ENCODE data around the gene LINGO4.
A peak's percentile ranks its signal among the peaks of the same experiment; 100 is the strongest.
"Not testable (repeated sequence)": the region's sequence is repeated elsewhere in the genome, so short reads cannot be mapped to it uniquely, and the experiment has no call there.

LINGO4 gene

DNA sequence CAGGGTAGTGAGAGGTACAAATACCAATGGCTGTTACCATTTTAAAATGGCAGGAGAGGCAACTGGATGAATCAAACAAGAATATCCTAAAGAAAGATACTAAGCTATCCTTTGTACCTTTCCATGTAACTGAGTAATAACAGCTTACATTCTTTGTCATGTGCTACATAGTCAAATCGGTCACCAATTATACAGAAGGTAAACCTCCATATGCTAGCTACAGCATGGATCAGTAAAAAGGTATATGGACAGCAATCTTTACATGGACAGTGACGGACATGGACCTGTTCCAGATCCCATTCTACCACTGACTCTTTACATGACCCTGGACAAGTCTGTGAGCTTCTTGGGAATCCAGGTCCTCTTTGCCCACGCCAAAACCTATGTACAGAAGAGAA, 28.6 kb downstream of the LINGO4 start:
- no peak for DNase-seq

DNA sequence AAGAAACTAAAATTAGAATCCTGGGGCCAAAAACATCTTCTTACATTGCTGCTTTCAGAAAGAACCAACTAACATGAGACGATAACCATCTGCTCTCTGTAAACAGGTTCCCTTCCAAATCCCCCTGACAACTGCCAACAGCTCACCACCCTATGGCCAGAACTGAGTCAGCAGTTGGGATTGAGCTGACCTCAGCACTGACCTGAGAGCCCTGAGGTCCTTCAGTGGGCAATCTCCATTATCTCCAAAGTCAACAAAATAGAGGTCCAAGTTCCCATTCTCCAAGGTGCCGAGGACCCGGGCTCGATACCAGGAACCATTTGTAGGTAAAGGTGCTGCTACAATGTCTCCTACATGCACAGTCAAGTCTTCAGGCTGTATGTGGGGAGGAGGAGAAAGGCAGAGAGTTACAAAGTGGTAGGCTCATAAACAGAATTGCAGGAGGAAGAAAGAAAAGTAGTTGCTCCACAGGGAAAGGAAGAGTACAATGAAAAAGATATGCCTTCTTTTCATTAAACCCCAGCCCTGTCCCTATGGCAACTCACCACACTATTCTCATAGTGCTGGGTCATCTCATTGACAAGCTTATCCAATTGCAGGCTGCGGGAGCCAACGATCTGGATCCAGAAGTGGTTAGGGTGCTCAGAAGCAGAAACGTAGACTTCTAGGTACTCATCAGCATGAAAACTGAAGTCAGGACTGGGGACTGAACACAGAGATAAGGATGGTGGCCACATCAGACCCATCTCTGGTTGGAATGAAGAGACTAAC, 29.1 kb downstream of the LINGO4 start:
- no peak for DNase-seq

DNA sequence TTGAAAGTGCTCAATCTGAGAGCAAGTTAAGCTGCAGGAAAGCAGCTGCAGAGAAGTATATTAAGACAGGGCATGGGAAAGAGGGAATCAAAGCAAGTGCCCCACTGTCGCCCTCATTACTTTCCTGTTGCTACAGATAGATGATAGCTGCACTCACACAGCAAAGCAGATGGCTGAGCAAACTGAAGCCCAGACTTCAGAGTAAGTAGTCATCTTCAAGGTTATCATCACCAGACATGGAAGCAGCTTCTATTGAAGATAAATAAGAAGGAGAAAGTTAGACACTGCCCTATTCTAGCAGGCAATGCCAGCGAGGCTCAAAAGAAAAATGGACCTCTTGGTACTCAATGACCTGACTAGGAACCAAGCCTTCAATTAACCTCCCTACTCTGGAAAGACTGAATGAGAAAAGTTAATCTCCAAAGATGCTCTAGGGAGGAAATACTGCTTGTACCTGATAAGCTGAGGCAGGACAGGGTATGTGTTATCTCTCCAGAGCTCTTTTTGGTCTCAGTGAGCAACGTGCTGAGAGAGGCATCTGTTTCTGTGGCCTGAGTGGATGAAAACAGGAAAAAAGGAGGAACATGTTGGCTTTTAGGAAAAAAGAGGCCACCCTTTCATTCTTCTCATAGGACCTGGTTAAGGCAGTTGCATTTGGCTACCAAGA, 30.8 kb downstream of the LINGO4 start:
- DNase-seq = no peak

GRCh38 chr1:151773702-151774101, 31.5 kb downstream of the LINGO4 start:
- DNase-seq = no peak

GRCh38 chr1:151769270-151769669, 35.9 kb downstream of the LINGO4 start:
- not testable (repeated sequence) for DNase-seq

- DNase-seq = not testable (repeated sequence)
Measured at GRCh38 chr1:151768351-151769066, 36.7 kb downstream of the LINGO4 start.

DNA sequence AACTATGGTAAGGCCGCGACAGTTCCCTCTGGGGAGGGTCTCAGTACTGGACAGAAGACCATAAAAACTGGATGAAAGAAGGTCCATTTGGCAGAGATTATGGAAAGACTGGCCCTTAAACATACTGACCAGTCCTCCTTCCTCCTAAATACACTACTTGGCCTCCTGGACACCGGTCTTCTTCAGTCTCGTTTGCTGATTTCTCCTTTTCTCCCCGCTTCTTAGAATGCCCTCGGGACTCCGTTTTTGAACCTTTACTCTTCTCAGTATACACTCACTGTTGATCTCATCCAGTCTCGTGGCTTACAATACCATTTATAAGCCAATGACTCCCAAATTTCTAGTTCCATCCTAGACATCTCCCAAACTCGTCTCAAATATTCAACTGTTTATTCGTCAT, 41.2 kb downstream of the LINGO4 start:
- no peak for DNase-seq

DNA sequence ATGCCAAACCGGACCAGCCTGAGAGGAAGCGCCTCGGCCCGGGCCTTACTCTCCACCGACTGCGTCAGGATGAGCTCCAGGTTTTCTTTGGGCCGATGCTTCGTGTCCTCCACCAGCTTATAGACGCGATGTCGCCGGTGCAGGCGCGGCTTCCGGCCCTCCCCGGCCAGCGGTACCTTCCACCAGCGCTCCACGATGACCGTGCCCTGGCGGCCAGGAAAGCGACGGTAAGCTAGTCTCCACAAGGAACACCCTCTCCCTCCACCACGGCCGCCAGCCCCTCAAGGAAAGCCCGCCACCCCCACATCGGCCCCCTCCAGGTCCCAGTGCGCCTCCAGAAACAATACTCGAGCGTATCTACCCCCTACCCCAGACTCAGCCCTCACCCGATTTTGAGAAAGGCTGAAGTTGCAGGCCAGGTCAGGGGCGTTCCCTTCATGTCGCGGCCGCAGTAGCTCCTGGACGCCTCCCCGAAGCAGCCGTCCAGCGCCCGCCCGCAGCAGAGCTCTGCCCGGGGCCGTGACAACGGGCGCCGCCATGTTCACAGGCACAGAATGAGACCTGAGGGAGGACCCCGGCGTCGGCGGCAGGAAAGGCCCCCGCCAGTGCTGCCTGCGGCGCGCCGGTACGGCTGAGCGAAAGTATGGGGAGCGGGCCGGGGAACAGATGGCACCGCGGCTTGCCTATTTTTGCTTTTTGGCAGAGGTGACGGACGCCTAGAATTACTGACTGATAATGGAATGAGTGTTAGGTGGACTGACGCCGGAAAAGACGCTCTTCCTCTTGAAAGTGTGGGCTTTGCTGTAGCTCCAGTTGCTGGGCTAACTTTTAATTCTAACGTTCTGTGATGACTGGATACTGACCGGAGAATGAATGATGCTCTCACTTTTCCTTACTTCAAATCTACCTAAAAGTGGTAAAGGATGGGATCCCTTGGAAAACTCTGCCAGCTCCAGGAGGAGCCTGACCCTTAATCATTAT, 42.0 kb downstream of the LINGO4 start, which contains the start of gene MRPL9:
TSS of gene MRPL9 (minus strand) at position 556 of the 981 bp plus-strand sequence. CDS start at position 539, 17 bp downstream.
- DNase-seq = peak; percentile 92

DNA sequence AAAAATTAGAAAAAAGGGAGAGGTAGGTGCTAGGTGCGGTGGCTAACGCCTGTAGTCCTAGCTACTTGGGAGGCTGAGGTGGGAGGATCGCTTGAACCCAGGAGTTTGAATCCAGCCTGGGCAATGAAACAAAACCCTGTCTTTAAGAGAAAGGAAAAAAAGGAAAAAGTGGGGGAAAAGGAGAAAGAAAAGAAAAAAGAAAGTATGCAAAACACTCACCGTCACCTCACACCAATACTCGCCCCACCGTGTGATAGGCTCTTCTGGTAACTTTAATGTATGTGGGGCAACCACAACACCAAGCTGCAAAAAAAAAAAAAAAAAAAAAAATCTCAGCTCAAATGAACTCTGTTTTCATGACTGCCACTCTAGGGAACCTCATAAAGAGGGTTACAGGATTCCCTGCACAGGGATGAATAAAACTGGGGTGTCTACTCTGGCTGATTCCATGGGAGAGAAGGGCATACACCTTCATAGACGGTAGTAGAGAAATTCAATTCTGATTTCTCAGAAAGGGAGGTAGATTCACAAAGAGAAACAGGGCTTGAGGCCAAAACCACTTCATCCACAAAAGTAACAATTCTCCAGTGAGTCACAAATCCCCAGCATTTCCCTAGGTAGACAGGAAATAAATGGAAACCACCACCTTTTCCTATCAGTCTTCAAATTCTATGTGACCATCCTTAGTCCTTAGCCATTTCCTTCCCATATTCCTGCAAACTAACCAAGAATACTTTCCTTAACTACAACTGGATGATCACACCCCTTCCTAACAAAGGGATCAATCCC, 44.4 kb downstream of the LINGO4 start:
- DNase-seq = no peak

DNA sequence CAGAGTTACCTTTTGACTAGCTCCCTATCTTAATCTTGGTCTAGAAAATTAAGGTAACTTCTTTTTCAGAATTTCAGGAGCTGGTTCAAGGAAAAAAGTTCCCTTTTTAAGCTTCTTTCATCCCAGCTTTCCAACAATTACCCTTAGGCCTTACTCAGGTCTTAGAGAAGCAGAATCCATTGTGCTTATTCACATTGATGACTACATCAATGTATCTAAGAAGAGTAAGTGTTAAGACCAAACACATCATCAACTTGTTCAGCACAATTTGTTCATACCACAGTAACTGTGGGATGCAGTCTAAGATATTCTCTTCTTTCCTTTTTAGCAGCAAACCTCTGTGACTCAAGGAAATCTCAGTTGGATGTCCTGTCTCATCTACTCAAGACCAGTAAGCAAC, 46.0 kb downstream of the LINGO4 start:
- no peak for DNase-seq

DNA sequence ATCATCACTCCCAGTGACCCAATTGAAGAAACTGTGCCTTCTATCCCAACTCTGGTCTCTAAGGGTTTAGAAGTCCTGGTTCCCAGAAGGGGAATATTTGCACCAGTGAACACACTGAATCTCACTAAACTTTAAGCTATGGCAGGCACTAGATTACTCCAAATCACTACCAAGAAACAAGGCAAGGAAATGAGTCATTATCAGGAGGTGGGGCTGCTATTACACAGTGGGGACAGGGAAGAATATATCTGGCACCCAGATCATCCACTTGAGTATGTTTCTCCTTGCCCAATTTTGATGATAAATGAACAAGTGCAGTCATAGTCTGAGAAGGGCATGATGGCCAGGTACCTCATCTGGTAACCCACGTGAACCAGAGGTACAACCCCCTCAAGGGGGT, 48.9 kb downstream of the LINGO4 start:
- DNase-seq = no peak

All from activated CD4-positive, alpha-beta T cell treated with anti-CD3 and anti-CD28 coated beads for 48 hours (primary cell).